ENCODE measurements around the gene GDF3. TPM values are rescaled to one million over a fixed set of nuclear protein-coding genes. Genes with fewer than 3 reads are reported as not detected.

GDF3 gene
- total and polyA plus RNA-seq, 2 donors (not counting 1 experiment from before 2014, with no cell fraction given), result not detected

DNA sequence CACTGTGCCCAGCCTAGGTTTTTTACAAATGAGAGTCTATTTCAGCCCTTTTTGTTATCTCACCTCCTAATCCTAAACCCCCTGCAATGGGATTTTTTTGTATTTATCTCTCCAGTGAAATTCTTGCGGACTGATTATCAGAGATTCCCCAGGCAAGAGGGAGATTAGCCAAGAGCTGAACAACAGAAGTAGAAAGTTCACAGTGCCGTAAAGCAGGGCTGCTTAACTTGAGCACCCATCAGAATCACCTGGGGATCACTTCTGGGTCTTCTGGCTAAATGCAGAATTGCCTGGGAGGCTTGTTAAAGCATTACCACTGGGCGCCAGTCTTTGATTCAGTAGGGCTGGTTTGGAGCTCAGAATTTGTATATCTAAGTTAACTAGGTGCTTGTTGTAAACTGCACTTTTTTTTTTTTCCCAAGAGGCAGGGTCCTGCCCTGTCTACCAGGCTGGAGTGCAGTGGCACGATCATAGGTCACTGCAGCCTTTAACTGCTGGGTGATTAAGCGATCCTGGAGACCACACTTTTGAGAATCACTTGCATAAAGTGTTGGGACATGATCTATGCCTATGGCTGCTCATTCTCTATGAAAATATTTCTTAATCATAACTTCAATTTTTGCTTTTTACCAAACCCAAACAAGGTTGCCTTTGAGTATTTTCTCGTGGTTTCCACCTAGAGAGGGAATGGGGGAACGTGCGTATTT lies 14.5 kb upstream of the GDF3 start:
- ATAC-seq (ENCODE audit: low read depth) (no peak), DNase-seq (no peak)
- H3K4me1 ChIP-seq (ENCODE audit: control insufficient read depth in 2 of 2, insufficient read depth in 2 of 2, low read length in 2 of 2), result no peaks in the 10 kb centered on the region
- H3K9me3 ChIP-seq (ENCODE audit: control extremely low read depth in 1 of 3, control insufficient read depth in 2 of 3, insufficient read depth in 1 of 3, low read length in 2 of 3), result no peaks in the 10 kb centered on the region
- Mint-ChIP-seq H3K27ac (no peak overlapping the region), H3K4me1 (no peaks in the 10 kb centered on the region), H3K4me3 (no peak overlapping the region), H3K9me3 (ENCODE audit: insufficient read depth) (no peaks in the 10 kb centered on the region), H3K27me3 (peaks cover 3% of the 10 kb centered on the region)
- no peak overlapping the region for H3K4me3 ChIP-seq (ENCODE audit: control extremely low read depth in 1 of 5, extremely low read depth in 1 of 5, insufficient read depth in 1 of 5, low read depth in 2 of 5, low read length in 4 of 5)
- H3K9ac ChIP-seq (ENCODE audit: low read length), result no peak overlapping the region
- H3K36me3 ChIP-seq (replicated peaks in 1 of 2; ENCODE audit: control extremely low read depth in 1 of 2, control insufficient read depth in 1 of 2, extremely low read depth in 1 of 2, insufficient read depth in 2 of 2, low read length in 1 of 2), result no peaks in the 10 kb centered on the region
- no peak overlapping the region for H3K27ac ChIP-seq (ENCODE audit: low read length in 2 of 2)
- no peak overlapping the region for H3K4me2 ChIP-seq (replicated peaks; ENCODE audit: low read depth, low read length, poor library complexity, severe bottlenecking)
- TF ChIP-seq EZH2 (IDR thresholded peaks at IDR 0.05; ENCODE audit: borderline replicate concordance, insufficient read depth, low read depth, low read length, poor library complexity, severe bottlenecking), result no peak
- TF ChIP-seq, protein P1, sequence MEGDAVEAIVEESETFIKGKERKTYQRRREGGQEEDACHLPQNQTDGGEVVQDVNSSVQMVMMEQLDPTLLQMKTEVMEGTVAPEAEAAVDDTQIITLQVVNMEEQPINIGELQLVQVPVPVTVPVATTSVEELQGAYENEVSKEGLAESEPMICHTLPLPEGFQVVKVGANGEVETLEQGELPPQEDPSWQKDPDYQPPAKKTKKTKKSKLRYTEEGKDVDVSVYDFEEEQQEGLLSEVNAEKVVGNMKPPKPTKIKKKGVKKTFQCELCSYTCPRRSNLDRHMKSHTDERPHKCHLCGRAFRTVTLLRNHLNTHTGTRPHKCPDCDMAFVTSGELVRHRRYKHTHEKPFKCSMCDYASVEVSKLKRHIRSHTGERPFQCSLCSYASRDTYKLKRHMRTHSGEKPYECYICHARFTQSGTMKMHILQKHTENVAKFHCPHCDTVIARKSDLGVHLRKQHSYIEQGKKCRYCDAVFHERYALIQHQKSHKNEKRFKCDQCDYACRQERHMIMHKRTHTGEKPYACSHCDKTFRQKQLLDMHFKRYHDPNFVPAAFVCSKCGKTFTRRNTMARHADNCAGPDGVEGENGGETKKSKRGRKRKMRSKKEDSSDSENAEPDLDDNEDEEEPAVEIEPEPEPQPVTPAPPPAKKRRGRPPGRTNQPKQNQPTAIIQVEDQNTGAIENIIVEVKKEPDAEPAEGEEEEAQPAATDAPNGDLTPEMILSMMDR (IDR thresholded peaks at IDR 0.05), result no peak
- no peaks in the 10 kb centered on the region for H3K79me2 ChIP-seq (ENCODE audit: control insufficient read depth, insufficient read depth, low read length)
- no peaks in the 10 kb centered on the region for H3K27me3 ChIP-seq (replicated peaks in 1 of 4; ENCODE audit: control extremely low read depth in 1 of 4, control insufficient read depth in 3 of 4, insufficient read depth in 4 of 4, low read length in 3 of 4)
- no peaks in the 10 kb centered on the region for H4K20me1 ChIP-seq (ENCODE audit: control insufficient read depth, insufficient read depth, low read length, poor library complexity, severe bottlenecking)
- no peak overlapping the region for H2AFZ ChIP-seq (ENCODE audit: insufficient read depth, low read depth, low read length, poor library complexity, severe bottlenecking)
- ChIA-PET CTCF (no interaction called here), POLR2A (no interaction called here)
- intact Hi-C loops (cut with micrococcal nuclease), result no loop called here
- WGBS (ENCODE audit: insufficient coverage), result 89% methylated on average over 2 of the region's 8 CpGs

DNA sequence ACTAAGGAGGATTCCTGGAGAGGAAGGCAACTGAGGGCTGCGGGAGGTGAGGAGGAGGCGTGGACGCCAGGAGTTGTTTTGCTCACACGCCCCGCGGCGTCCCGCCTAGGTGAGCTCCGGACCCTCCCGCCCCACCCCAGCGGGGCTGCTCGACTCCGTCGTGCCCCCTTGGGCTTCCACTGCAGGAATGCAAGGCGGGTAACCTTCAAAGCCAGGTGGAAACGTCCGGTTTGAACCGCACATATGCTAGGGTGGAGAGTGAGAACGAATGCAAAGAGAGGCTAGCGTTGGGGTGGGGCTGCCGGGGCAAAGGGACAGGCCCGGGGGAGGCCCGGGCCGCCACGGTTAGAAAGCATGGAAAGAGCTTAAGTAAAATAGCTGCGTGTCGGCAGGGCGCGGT lies 10.3 kb upstream of the GDF3 start:
- POLR2A ChIA-PET, result no interaction called here
- Histone ChIP-seq H4K20me1 (ENCODE audit: control insufficient read depth, insufficient read depth, low read length, poor library complexity, severe bottlenecking) (no peaks in the 10 kb centered on the region), H3K27me3 (replicated peaks in 1 of 4; ENCODE audit: control extremely low read depth in 1 of 4, control insufficient read depth in 3 of 4, insufficient read depth in 4 of 4, low read length in 3 of 4) (peaks cover 0 to 2% (median 0%) of the 10 kb centered on the region in 4 experiments), H3K36me3 (replicated peaks in 1 of 2; ENCODE audit: control extremely low read depth in 1 of 2, control insufficient read depth in 1 of 2, extremely low read depth in 1 of 2, insufficient read depth in 2 of 2, low read length in 1 of 2) (no peaks in the 10 kb centered on the region), H3K9ac (ENCODE audit: low read length) (no peak overlapping the region), H3K4me2 (replicated peaks; ENCODE audit: low read depth, low read length, poor library complexity, severe bottlenecking) (no peak overlapping the region), H3K4me3 (ENCODE audit: control extremely low read depth in 1 of 5, extremely low read depth in 1 of 5, insufficient read depth in 1 of 5, low read depth in 2 of 5, low read length in 4 of 5) (no peak overlapping the region), H3K27ac (ENCODE audit: low read length in 2 of 2) (no peak overlapping the region), H3K79me2 (ENCODE audit: control insufficient read depth, insufficient read depth, low read length) (no peaks in the 10 kb centered on the region), H3K4me1 (ENCODE audit: control insufficient read depth in 2 of 2, insufficient read depth in 2 of 2, low read length in 2 of 2) (no peaks in the 10 kb centered on the region), H2AFZ (ENCODE audit: insufficient read depth, low read depth, low read length, poor library complexity, severe bottlenecking) (no peak overlapping the region), H3K9me3 (ENCODE audit: control extremely low read depth in 1 of 3, control insufficient read depth in 2 of 3, insufficient read depth in 1 of 3, low read length in 2 of 3) (no peaks in the 10 kb centered on the region)
- Mint-ChIP-seq H3K4me1 (no peaks in the 10 kb centered on the region), H3K27ac (no peak overlapping the region), H3K27me3 (no peaks in the 10 kb centered on the region), H3K4me3 (no peak overlapping the region), H3K9me3 (ENCODE audit: insufficient read depth) (no peaks in the 10 kb centered on the region)
- TF ChIP-seq, protein P1 (IDR thresholded peaks at IDR 0.05), result no peak
- no peak for TF ChIP-seq EZH2 (IDR thresholded peaks at IDR 0.05; ENCODE audit: borderline replicate concordance, insufficient read depth, low read depth, low read length, poor library complexity, severe bottlenecking)
- 97% methylated on average over 29 of the region's 29 CpGs for WGBS (ENCODE audit: insufficient coverage)
- no peak for DNase-seq
- CTCF ChIA-PET, result no interaction called here
- intact Hi-C loops (cut with micrococcal nuclease), result no loop called here
- ATAC-seq (ENCODE audit: low read depth), result no peak
